K562 (cell line): Measurements from ENCODE around the gene DHX32. TPM values are rescaled to one million over a fixed set of nuclear protein-coding genes. Genes with fewer than 3 reads are reported as not detected.

Experiments
- ATAC-seq: fragments of 200-7000 bp; cut with Tn5 transposase; 3 replicates; pipeline ENCODE4 v1.9.1; 2020; ENCODE audit warnings: moderate library complexity
- BruUV-seq: library from RNA; stranded (reverse); fragments of 400-500 nt; replicated peaks from 2 replicates; lab custom pipeline; 2021; lab: Mats Ljungman, UMichigan
- CTCF ChIA-PET: fragments of 300-600 bp; formaldehyde crosslinking; extraction: SDS; loops from one replicate; lab custom pipeline; 2021; ENCODE audit warnings: low intra/inter-chr PET ratio; lab: Yijun Ruan, JAX
- POLR2A ChIA-PET: fragments of 300-600, 350-650 bp; sonication (Branson Sonifier 250); formaldehyde crosslinking; extraction: SDS; loops from one replicate; lab custom pipeline; 2021; ENCODE audit warnings: antibody characterized with exemption, inconsistent platforms; lab: Yijun Ruan, JAX
- DNase-seq, 4 experiments: peaks; one replicate each; pipeline versions ENCODE4 v3.0.0 to v3.0.0-alpha.2; 2011 to 2018; ENCODE audit warnings: low spot score in 3 of 4, mixed read lengths in 3 of 4; ENCODE audit errors: extremely low read depth in 1 of 4
- FAIRE-seq: peaks from 2 replicates; lab custom pipeline; 2011; peaks lifted over from hg19 to GRCh38; lab: Jason Lieb, UNC
- H2AFZ ChIP-seq: 2 replicates; pipeline ENCODE4 v1.6.0; 2011; ENCODE audit warnings: low read depth, low read length, control low read depth, inconsistent platforms
- H3K27ac ChIP-seq: fragments of 200-600 bp; 3 replicates; pipeline ENCODE4 v1.8.0; 2011; ENCODE audit warnings: low read depth, mild to moderate bottlenecking, control low read depth, inconsistent platforms, low read length, moderate library complexity, mixed read lengths; ENCODE audit errors: extremely low read depth
- H3K27me3 ChIP-seq, 2 experiments: fragments of 300-600 bp in 1 of 2; 2 replicates in 1 of 2; 3 replicates in 1 of 2; pipeline versions ENCODE4 v1.6.0 to v1.8.0; 2011; ENCODE audit warnings: inconsistent platforms in 2 of 2, low read length in 2 of 2, mild to moderate bottlenecking in 1 of 2, mixed read lengths in 1 of 2, moderate library complexity in 1 of 2; ENCODE audit not compliant: control insufficient read depth in 2 of 2, insufficient read depth in 2 of 2
- H3K36me3 ChIP-seq: fragments of 300-600 bp; 3 replicates; pipeline ENCODE4 v1.8.0; 2011; ENCODE audit warnings: mild to moderate bottlenecking, low read length, inconsistent platforms; ENCODE audit not compliant: control insufficient read depth, insufficient read depth
- H3K4me1 ChIP-seq, 2 experiments: fragments of 200-600 bp in 1 of 2; replicated peaks in 1 of 2; 2 replicates in 1 of 2; 3 replicates in 1 of 2; pipeline versions ENCODE4 v1.5.1 to v1.8.0; 2011; ENCODE audit warnings: inconsistent platforms in 2 of 2, low read length in 2 of 2, mild to moderate bottlenecking in 1 of 2, mixed read lengths in 1 of 2, moderate library complexity in 1 of 2; ENCODE audit not compliant: control insufficient read depth in 2 of 2, insufficient read depth in 2 of 2
- H3K4me2 ChIP-seq: 2 replicates; pipeline ENCODE4 v1.6.1; 2011; ENCODE audit warnings: low read length, control low read depth, inconsistent platforms, mixed read lengths; ENCODE audit not compliant: insufficient read depth
- H3K4me3 ChIP-seq: fragments of 200-600 bp; sonication (generic), shearing (Covaris generic); 2 replicates; pipeline ENCODE4 v1.5.1; 2016; ENCODE audit warnings: control low read depth, inconsistent platforms
- H3K79me2 ChIP-seq: fragments of 200-600 bp; 3 replicates; pipeline ENCODE4 v1.8.0; 2011; ENCODE audit warnings: low read length, inconsistent platforms; ENCODE audit not compliant: control insufficient read depth, insufficient read depth
- H3K9ac ChIP-seq, 2 experiments: 2 replicates each; pipeline versions ENCODE4 v1.6.0 to v1.6.1; 2011; ENCODE audit warnings: low read depth in 2 of 2, low read length in 2 of 2, control low read depth in 1 of 2, inconsistent platforms in 1 of 2, mild to moderate bottlenecking in 1 of 2, mixed read lengths in 1 of 2; ENCODE audit not compliant: insufficient read depth in 1 of 2
- H3K9me1 ChIP-seq: one replicate; pipeline ENCODE4 v1.6.0; 2011; ENCODE audit warnings: inconsistent platforms, mild to moderate bottlenecking, low read length, moderate library complexity; ENCODE audit not compliant: control insufficient read depth, insufficient read depth
- H3K9me3 ChIP-seq: replicated peaks from 2 replicates; pipeline ENCODE4 v1.5.1; 2011; ENCODE audit warnings: low read depth, low read length, inconsistent platforms; ENCODE audit not compliant: control insufficient read depth, insufficient read depth
- H4K20me1 ChIP-seq: replicated peaks from 2 replicates; pipeline ENCODE4 v1.6.1; 2011; ENCODE audit warnings: low read length, inconsistent platforms, mixed read lengths; ENCODE audit not compliant: control insufficient read depth, insufficient read depth
- BRCA1 ChIP-seq, 2 experiments: fragments of 450-650 bp in 1 of 2; sonication (generic) in 1 of 2; formaldehyde crosslinking in 1 of 2; IDR thresholded peaks; 2 replicates each; pipeline versions ENCODE4 v1.5.0 to v1.6.1; 2017 to 2020; ENCODE audit warnings: mild to moderate bottlenecking in 1 of 2, missing genetic modification reagents in 1 of 2
- CHD2 ChIP-seq: IDR thresholded peaks from 2 replicates; pipeline ENCODE4 v1.6.1; 2011; ENCODE audit warnings: low read depth, low read length
- FIP1L1 ChIP-seq: fragments of 200-400 bp; formaldehyde crosslinking; IDR thresholded peaks from 2 replicates; pipeline ENCODE4 v1.6.1; 2018; ENCODE audit warnings: mild to moderate bottlenecking, low read depth, low read length; ENCODE audit not compliant: poor library complexity, severe bottlenecking
- HMG20A ChIP-seq: fragments of 450-650 bp; formaldehyde crosslinking; conservative IDR thresholded peaks from 2 replicates; pipeline ENCODE4 v1.4.0; 2020; ENCODE audit warnings: mild to moderate bottlenecking, mixed read lengths
- JUNB ChIP-seq: fragments of 450-650 bp; formaldehyde crosslinking; conservative IDR thresholded peaks from 2 replicates; pipeline ENCODE4 v1.4.0; 2020; ENCODE audit warnings: mild to moderate bottlenecking
- MLX ChIP-seq, 2 experiments: fragments of 450-650 bp in 1 of 2; sonication (generic) in 1 of 2; formaldehyde crosslinking; conservative IDR thresholded peaks; 2 replicates each; pipeline versions ENCODE4 v1.4.0 to v1.8.1; 2020 to 2022; ENCODE audit warnings: mild to moderate bottlenecking in 1 of 2, missing genetic modification reagents in 1 of 2
- MTA3 ChIP-seq: fragments of 450-650 bp; formaldehyde crosslinking; IDR thresholded peaks from 2 replicates; pipeline ENCODE4 v1.6.1; 2017; ENCODE audit warnings: mild to moderate bottlenecking, borderline replicate concordance
- POLR2G ChIP-seq: fragments of 200-400 bp; formaldehyde crosslinking; IDR thresholded peaks from 2 replicates; pipeline ENCODE4 v1.6.1; 2017; ENCODE audit warnings: low read depth, mild to moderate bottlenecking, antibody characterized with exemption, low read length, moderate library complexity
- RBM39 ChIP-seq: fragments of 200-400 bp; formaldehyde crosslinking; optimal IDR thresholded peaks from 2 replicates; pipeline ENCODE3; 2018; ENCODE audit warnings: low read depth, low read length
- SNRNP70 ChIP-seq: fragments of 200-400 bp; formaldehyde crosslinking; optimal IDR thresholded peaks from 2 replicates; pipeline ENCODE3; 2017; ENCODE audit warnings: low read depth, low read length
- TAL1 ChIP-seq: fragments of 450-650 bp; IDR thresholded peaks from 2 replicates; pipeline ENCODE4 v1.6.1; 2016; ENCODE audit warnings: mild to moderate bottlenecking
- TCF15 ChIP-seq: fragments of 250-450 bp; sonication (Bioruptor Pico); IDR thresholded peaks from 2 replicates; pipeline ENCODE4 v1.8.0; 2022; ENCODE audit warnings: moderate library complexity, mild to moderate bottlenecking, inconsistent platforms
- ZNF324 ChIP-seq: fragments of 250-450 bp; sonication (Bioruptor Pico); IDR thresholded peaks from 2 replicates; pipeline ENCODE4 v1.4.0; 2020; ENCODE audit warnings: mild to moderate bottlenecking
- ZNF79 ChIP-seq: fragments of 250-450 bp; sonication (Bioruptor Pico); IDR thresholded peaks from 2 replicates; pipeline ENCODE4 v1.4.0; 2020; ENCODE audit warnings: low read depth, mild to moderate bottlenecking, moderate library complexity
- WGBS: fragments of 100-300 bp; shearing (Covaris generic); methylation state at CpG from one replicate; pipeline ENCODE4 v1.1.6; 2016; ENCODE audit warnings: low coverage, mixed read lengths; ENCODE audit not compliant: insufficient coverage; ENCODE audit errors: missing lambda C conversion rate; 5-methylcytosine and 5-hydroxymethylcytosine counted together
- in situ Hi-C: fragments of 300-500 bp; cut with MboI; formaldehyde crosslinking; loops from 4 replicates; pipeline ENCODE4 v1.15.0; 2018; ENCODE audit warnings: inconsistent platforms, mixed read lengths
- intact Hi-C: fragments of 100-400 bp; cut with micrococcal nuclease; formaldehyde crosslinking; loops from 2 replicates; pipeline ENCODE4 v1.14.2; 2022
- polyA plus RNA-seq, 8 experiments: library from polyadenylated mRNA; depleted of rRNA in 4 of 8; stranded (reverse) in 5 of 8; unstranded in 3 of 8; fragments of >200 nt; fragmentation: Nextera tagmentation in 2 of 8; fragmentation: Illumina TruSeq in 1 of 8; extraction: Ambion mirVana in 2 of 8; extraction: Trizol in 1 of 8; gene quantifications; 2 replicates each; pipeline versions ENCODE4 v1.2.1 to v1.2.3, GENCODE V29; 2011 to 2014; ENCODE audit warnings: inconsistent platforms in 1 of 8, missing spikeins in 1 of 8
- total RNA-seq, 7 experiments: library from RNA; depleted of rRNA in 6 of 7; stranded (reverse); fragments of >200 nt in 6 of 7; fragmentation: Illumina TruSeq in 2 of 7; extraction: Trizol in 2 of 7; gene quantifications; 2 replicates each; pipeline versions ENCODE4 v1.2.1 to v1.2.3, GENCODE V29; 2011 to 2021; ENCODE audit warnings: low replicate concordance in 1 of 7

DHX32 gene
- total and polyA plus RNA-seq, 9 of the 15 experiments (the other 6 are each of a cell fraction or from before 2014, with no cell fraction given): 5.8 to 23.5 (median 17.5) TPM

GRCh38 chr10:125882596-125882995 lies 1.5 kb upstream of the DHX32 start (continued):
- no peak for TF ChIP-seq FIP1L1
- no peak for TF ChIP-seq MLX (CRISPR knock-in tag; conservative IDR thresholded peaks at IDR 0.05)
- no peak for TF ChIP-seq POLR2G
- TF ChIP-seq, all 486 proteins: peak for 0

GRCh38 chr10:125880719-125881118 lies 373 bp downstream of the DHX32 start:
- BruUV-seq: no TSS peak
- no peak overlapping the region for H3K27ac ChIP-seq

More at GRCh38 chr10:125880719-125881118, 373 bp downstream of the DHX32 start:
- Histone ChIP-seq H3K9me3 (no peaks in the 10 kb centered on the region), H2AFZ (no peak overlapping the region), H3K4me2 (no peak overlapping the region), H3K36me3 (0 out of 3 replicates have a peak, but pooled peaks cover 4% of the 10 kb centered on the region), H3K79me2 (no peaks in the 10 kb centered on the region), H3K9me1 (no peaks in the 10 kb centered on the region), H3K4me1 (no peaks in the 10 kb centered on the region), H3K9ac (no peak overlapping the region), H3K4me3 (no peak overlapping the region), H4K20me1 (no peaks in the 10 kb centered on the region), H3K27me3 (no peaks in the 10 kb centered on the region)
- ATAC-seq: no peak
- in situ Hi-C loops: no loop called here
- TF ChIP-seq SNRNP70 (no peak), RBM39 (no peak), JUNB (CRISPR knock-in tag) (no peak), CHD2 (no peak), ZNF324 (CRISPR knock-in tag) (no peak), TAL1 (no peak), MTA3 (no peak), ZNF79 (CRISPR knock-in tag) (no peak), BRCA1 (IDR thresholded peaks at IDR 0.05) (no peak), BRCA1 (CRISPR knock-in tag; IDR thresholded peaks at IDR 0.05) (no peak), TCF15 (CRISPR knock-in tag) (no peak), HMG20A (CRISPR knock-in tag) (no peak)
- intact Hi-C loops: no loop called here
- FAIRE-seq: no peak
- ChIA-PET CTCF (no interaction called here), POLR2A (no interaction called here)
- WGBS: 66% methylated on average over 6 of the region's 6 CpGs
- no peak for DNase-seq
